ENCODE results near the gene GRIK4. TPM values are rescaled to one million over a fixed set of nuclear protein-coding genes. Genes with fewer than 3 reads are reported as not detected.
"Not testable (repeated sequence)": the region's sequence is repeated elsewhere in the genome, so short reads cannot be mapped to it uniquely, and the experiment has no call there.

GRIK4 gene
- total RNA-seq, 1 experiment from 2014 or later = 3.3 TPM

DNA sequence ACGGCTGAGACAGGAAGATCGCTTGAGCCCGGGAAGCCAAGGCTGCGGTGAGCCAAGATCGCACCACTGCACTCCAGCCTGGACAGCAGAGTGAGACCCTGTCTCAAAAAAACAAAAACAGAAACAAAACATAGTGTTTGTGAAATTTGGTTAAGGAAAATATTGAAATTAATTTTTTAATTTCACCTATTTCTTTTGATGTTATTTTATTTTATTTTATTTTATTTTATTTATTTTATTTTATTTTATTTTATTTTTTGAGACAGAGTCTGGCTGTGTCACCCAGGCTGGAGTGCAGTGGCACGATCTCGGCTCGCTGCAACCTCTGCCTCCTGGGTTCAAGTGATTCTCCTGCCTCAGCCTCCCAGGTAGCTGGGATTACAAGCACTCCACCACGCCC, 275.7 kb downstream of the GRIK4 start:
- POLR2A ChIA-PET; DNase-seq (ENCODE audit: low spot score); H3K27me3 Mint-ChIP-seq (ENCODE audit: low read depth); H3K4me3 Mint-ChIP-seq; H3K36me3 Mint-ChIP-seq; H3K9me3 Mint-ChIP-seq; H3K27ac Mint-ChIP-seq; ATAC-seq: not testable (repeated sequence)
- peak; percentile 99 for TF ChIP-seq HMGA2 (CRISPR knock-in tag; IDR thresholded peaks at IDR 0.05)
- H3K4me1 Mint-ChIP-seq = peaks cover 15% of the 10 kb centered on the region
- CTCF ChIA-PET = interaction anchor here (0.9 to 2.2 kb wide), 2 partner anchors 15 to 91 kb away, joined by 4 to 9 read pairs; no protein-coding TSS in a partner anchor

GRCh38 chr11:120789391-120789790, 277.8 kb downstream of the GRIK4 start:
- ChIA-PET CTCF (no interaction called here), POLR2A (no interaction called here)
- H3K4me1 Mint-ChIP-seq = no peaks in the 10 kb centered on the region
- TF ChIP-seq ETV6 (CRISPR knock-in tag; IDR thresholded peaks at IDR 0.05) (no peak), IRF2 (CRISPR knock-in tag; IDR thresholded peaks at IDR 0.05; ENCODE audit: borderline replicate concordance, low read depth) (no peak), RORB (CRISPR knock-in tag; IDR thresholded peaks at IDR 0.05) (no peak), NR3C1 (CRISPR knock-in tag; conservative IDR thresholded peaks at IDR 0.05; ENCODE audit: low read depth) (no peak), ZNF396 (CRISPR knock-in tag; IDR thresholded peaks at IDR 0.05; ENCODE audit: borderline replicate concordance) (no peak), MYBL2 (CRISPR knock-in tag; IDR thresholded peaks at IDR 0.05) (no peak), PRRX2 (CRISPR knock-in tag; IDR thresholded peaks at IDR 0.05) (no peak)
- H3K4me3 Mint-ChIP-seq = no peak overlapping the region
- no peak for DNase-seq (ENCODE audit: low spot score)
- no peak overlapping the region for H3K27ac Mint-ChIP-seq
- H3K9me3 Mint-ChIP-seq = no peaks in the 10 kb centered on the region
- ATAC-seq = no peak
- no peaks in the 10 kb centered on the region for H3K27me3 Mint-ChIP-seq (ENCODE audit: low read depth)
- no peaks in the 10 kb centered on the region for H3K36me3 Mint-ChIP-seq

DNA sequence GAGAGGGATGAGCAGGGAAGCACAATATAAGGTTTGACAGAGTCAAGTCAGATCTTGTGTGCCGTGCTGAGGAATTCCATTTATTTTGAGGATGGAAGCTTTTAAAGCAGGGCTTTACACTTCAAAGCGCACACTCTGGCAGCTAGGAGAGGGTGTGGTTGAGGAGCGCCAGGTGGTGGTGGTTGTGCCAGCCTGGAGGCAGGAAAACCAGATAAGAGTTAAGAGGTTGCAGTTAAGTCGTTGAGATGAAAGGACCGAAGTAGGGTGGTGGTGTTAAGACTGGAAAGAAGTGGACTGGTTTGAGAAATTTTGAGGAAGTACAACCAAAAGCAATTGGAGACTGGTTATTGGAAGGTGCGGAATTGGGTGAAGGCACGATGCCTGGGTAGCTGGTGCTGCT, 280.8 kb downstream of the GRIK4 start:
- peaks cover 8% of the 10 kb centered on the region for H3K27me3 Mint-ChIP-seq (ENCODE audit: low read depth)
- no peak overlapping the region for H3K4me3 Mint-ChIP-seq
- H3K36me3 Mint-ChIP-seq = no peaks in the 10 kb centered on the region
- no peak overlapping the region for H3K27ac Mint-ChIP-seq
- H3K4me1 Mint-ChIP-seq = no peaks in the 10 kb centered on the region
- POLR2A ChIA-PET = no interaction called here
- CTCF ChIA-PET = no interaction called here
- H3K9me3 Mint-ChIP-seq = no peaks in the 10 kb centered on the region
- no peak for DNase-seq (ENCODE audit: low spot score)
- ATAC-seq = no peak
- no peak for TF ChIP-seq SMAD3 (CRISPR knock-in tag; IDR thresholded peaks at IDR 0.05; ENCODE audit: borderline replicate concordance)
- TF ChIP-seq NR2C2 (CRISPR knock-in tag; IDR thresholded peaks at IDR 0.05) = no peak
- no peak for TF ChIP-seq TP53 (CRISPR knock-in tag; IDR thresholded peaks at IDR 0.05)
- TF ChIP-seq FOXP4 (CRISPR knock-in tag; IDR thresholded peaks at IDR 0.05) = no peak
- TF ChIP-seq GRHL2 (CRISPR knock-in tag; IDR thresholded peaks at IDR 0.05; ENCODE audit: insufficient replicate concordance, severe bottlenecking) = no peak
- TF ChIP-seq, protein P1, sequence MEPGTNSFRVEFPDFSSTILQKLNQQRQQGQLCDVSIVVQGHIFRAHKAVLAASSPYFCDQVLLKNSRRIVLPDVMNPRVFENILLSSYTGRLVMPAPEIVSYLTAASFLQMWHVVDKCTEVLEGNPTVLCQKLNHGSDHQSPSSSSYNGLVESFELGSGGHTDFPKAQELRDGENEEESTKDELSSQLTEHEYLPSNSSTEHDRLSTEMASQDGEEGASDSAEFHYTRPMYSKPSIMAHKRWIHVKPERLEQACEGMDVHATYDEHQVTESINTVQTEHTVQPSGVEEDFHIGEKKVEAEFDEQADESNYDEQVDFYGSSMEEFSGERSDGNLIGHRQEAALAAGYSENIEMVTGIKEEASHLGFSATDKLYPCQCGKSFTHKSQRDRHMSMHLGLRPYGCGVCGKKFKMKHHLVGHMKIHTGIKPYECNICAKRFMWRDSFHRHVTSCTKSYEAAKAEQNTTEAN (CRISPR knock-in tag; IDR thresholded peaks at IDR 0.05) = no peak
- TF ChIP-seq FOXK1 (CRISPR knock-in tag; IDR thresholded peaks at IDR 0.05) = no peak
- TF ChIP-seq JAZF1 (CRISPR knock-in tag; IDR thresholded peaks at IDR 0.05) = no peak
- no peak for TF ChIP-seq ATF3 (CRISPR knock-in tag; conservative IDR thresholded peaks at IDR 0.05)
- TF ChIP-seq CBFB (CRISPR knock-in tag; IDR thresholded peaks at IDR 0.05; ENCODE audit: low read depth) = no peak
- TF ChIP-seq IRF1 (CRISPR knock-in tag; IDR thresholded peaks at IDR 0.05) = no peak
- TF ChIP-seq NFATC4 (CRISPR knock-in tag; IDR thresholded peaks at IDR 0.05) = no peak
- TF ChIP-seq, protein P2, sequence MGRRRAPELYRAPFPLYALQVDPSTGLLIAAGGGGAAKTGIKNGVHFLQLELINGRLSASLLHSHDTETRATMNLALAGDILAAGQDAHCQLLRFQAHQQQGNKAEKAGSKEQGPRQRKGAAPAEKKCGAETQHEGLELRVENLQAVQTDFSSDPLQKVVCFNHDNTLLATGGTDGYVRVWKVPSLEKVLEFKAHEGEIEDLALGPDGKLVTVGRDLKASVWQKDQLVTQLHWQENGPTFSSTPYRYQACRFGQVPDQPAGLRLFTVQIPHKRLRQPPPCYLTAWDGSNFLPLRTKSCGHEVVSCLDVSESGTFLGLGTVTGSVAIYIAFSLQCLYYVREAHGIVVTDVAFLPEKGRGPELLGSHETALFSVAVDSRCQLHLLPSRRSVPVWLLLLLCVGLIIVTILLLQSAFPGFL (CRISPR knock-in tag; IDR thresholded peaks at IDR 0.05; ENCODE audit: borderline replicate concordance) = no peak
- TF ChIP-seq, protein P3, sequence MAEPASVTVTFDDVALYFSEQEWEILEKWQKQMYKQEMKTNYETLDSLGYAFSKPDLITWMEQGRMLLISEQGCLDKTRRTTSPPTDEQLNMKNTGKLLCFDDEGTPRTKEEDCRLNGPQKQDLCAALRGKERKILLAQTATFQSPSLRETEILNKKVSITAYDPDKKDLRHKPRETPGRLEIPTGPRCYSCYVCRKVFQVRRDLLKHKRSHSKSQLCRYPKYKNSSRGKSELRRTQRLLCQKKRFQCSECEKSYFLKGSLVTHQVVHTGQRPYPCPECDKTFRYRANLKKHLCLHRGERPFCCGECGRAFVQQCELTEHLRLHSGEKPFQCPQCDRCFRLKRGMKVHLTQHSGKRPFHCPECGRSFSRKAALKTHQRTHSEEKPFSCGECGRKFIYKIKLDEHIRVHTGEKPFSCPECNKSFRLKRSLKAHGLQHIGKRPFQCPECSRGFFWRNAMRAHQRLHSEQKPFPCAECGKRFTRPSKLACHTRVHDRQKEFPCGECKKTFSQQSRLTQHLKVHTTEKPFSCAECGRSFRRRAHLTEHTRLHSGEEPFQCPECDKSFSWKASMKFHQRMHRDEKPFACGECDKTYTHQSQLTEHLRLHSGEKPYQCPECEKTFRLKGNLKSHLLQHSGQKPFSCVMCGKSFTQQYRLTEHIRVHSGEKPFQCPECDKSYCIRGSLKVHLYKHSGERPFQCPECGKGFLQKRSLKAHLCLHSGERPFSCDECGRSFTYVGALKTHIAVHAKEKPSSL (CRISPR knock-in tag; conservative IDR thresholded peaks at IDR 0.05) = no peak
- no peak for TF ChIP-seq CREM (CRISPR knock-in tag; IDR thresholded peaks at IDR 0.05)
- no peak for TF ChIP-seq EMX1 (CRISPR knock-in tag; IDR thresholded peaks at IDR 0.05)

All from WTC11 (cell line).